Measurements from ENCODE around the gene BSN.

The BSN gene

DNA sequence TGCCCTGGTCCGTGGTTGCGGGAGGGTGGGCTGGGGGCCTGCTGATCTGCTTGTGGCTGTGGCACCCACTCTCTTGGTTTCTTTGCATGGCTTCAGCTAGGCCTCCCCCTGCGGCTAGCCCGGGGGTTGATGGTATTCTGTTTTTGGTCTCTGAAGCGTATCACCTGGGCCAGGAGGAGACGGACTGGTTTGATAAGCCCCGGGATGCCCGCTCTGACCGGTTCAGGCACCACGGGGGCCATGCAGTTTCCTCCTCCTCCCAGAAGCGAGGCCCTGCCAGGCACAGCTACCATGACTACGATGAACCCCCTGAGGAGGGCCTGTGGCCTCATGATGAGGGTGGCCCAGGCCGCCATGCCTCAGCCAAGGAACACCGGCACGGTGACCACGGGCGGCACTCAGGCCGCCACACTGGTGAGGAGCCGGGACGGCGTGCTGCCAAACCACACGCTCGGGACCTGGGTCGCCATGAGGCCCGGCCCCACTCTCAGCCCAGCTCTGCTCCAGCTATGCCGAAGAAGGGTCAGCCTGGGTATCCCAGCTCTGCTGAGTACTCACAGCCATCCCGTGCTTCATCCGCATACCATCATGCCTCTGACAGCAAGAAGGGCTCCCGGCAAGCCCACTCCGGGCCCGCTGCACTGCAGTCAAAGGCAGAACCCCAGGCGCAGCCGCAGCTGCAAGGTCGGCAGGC is 108.6 kb downstream of the BSN start:
- no peaks in the 10 kb centered on the region for H3K9me3 ChIP-seq (ENCODE audit: control insufficient read depth, insufficient read depth, low read depth, low read length)
- no peaks in the 10 kb centered on the region for H3K4me1 ChIP-seq (ENCODE audit: control insufficient read depth, insufficient read depth, low read length)
- ChIA-PET CTCF (interaction anchor here (0.9 kb wide), 1 partner anchor 12 kb away, joined by 3 read pairs; no protein-coding TSS in a partner anchor), POLR2A (no interaction called here)
- no peak overlapping the region for H3K27ac ChIP-seq (ENCODE audit: extremely low read depth, low read depth, low read length)
- TF ChIP-seq, protein P1, sequence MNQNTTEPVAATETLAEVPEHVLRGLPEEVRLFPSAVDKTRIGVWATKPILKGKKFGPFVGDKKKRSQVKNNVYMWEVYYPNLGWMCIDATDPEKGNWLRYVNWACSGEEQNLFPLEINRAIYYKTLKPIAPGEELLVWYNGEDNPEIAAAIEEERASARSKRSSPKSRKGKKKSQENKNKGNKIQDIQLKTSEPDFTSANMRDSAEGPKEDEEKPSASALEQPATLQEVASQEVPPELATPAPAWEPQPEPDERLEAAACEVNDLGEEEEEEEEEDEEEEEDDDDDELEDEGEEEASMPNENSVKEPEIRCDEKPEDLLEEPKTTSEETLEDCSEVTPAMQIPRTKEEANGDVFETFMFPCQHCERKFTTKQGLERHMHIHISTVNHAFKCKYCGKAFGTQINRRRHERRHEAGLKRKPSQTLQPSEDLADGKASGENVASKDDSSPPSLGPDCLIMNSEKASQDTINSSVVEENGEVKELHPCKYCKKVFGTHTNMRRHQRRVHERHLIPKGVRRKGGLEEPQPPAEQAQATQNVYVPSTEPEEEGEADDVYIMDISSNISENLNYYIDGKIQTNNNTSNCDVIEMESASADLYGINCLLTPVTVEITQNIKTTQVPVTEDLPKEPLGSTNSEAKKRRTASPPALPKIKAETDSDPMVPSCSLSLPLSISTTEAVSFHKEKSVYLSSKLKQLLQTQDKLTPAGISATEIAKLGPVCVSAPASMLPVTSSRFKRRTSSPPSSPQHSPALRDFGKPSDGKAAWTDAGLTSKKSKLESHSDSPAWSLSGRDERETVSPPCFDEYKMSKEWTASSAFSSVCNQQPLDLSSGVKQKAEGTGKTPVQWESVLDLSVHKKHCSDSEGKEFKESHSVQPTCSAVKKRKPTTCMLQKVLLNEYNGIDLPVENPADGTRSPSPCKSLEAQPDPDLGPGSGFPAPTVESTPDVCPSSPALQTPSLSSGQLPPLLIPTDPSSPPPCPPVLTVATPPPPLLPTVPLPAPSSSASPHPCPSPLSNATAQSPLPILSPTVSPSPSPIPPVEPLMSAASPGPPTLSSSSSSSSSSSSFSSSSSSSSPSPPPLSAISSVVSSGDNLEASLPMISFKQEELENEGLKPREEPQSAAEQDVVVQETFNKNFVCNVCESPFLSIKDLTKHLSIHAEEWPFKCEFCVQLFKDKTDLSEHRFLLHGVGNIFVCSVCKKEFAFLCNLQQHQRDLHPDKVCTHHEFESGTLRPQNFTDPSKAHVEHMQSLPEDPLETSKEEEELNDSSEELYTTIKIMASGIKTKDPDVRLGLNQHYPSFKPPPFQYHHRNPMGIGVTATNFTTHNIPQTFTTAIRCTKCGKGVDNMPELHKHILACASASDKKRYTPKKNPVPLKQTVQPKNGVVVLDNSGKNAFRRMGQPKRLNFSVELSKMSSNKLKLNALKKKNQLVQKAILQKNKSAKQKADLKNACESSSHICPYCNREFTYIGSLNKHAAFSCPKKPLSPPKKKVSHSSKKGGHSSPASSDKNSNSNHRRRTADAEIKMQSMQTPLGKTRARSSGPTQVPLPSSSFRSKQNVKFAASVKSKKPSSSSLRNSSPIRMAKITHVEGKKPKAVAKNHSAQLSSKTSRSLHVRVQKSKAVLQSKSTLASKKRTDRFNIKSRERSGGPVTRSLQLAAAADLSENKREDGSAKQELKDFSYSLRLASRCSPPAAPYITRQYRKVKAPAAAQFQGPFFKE (tag by site-specific recombination; IDR thresholded peaks at IDR 0.05; ENCODE audit: borderline replicate concordance): no peak
- no peak for TF ChIP-seq ZNF792 (tag by site-specific recombination; IDR thresholded peaks at IDR 0.05)
- no peak for TF ChIP-seq ZBTB11 (tag by site-specific recombination; conservative IDR thresholded peaks at IDR 0.05; ENCODE audit: low read depth)
- no peak for TF ChIP-seq ZNF433 (tag by site-specific recombination; IDR thresholded peaks at IDR 0.05; ENCODE audit: low read depth)
- TF ChIP-seq ZNF404 (tag by site-specific recombination; IDR thresholded peaks at IDR 0.05): no peak
- no peak for TF ChIP-seq ZNF148 (tag by site-specific recombination; IDR thresholded peaks at IDR 0.05; ENCODE audit: borderline replicate concordance)
- TF ChIP-seq, protein P2, sequence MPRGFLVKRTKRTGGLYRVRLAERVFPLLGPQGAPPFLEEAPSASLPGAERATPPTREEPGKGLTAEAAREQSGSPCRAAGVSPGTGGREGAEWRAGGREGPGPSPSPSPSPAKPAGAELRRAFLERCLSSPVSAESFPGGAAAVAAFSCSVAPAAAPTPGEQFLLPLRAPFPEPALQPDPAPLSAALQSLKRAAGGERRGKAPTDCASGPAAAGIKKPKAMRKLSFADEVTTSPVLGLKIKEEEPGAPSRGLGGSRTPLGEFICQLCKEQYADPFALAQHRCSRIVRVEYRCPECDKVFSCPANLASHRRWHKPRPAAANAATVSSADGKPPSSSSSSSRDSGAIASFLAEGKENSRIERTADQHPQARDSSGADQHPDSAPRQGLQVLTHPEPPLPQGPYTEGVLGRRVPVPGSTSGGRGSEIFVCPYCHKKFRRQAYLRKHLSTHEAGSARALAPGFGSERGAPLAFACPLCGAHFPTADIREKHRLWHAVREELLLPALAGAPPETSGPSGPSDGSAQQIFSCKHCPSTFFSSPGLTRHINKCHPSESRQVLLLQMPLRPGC (tag by site-specific recombination; IDR thresholded peaks at IDR 0.05): no peak
- TF ChIP-seq ZNF626 (tag by site-specific recombination; IDR thresholded peaks at IDR 0.05): no peak
- no peak for TF ChIP-seq ZNF221 (tag by site-specific recombination; IDR thresholded peaks at IDR 0.05; ENCODE audit: borderline replicate concordance)
- no peak for TF ChIP-seq ZNF362 (tag by site-specific recombination; IDR thresholded peaks at IDR 0.05)
- TF ChIP-seq TCF7L2 (IDR thresholded peaks at IDR 0.05; ENCODE audit: borderline replicate concordance, low read depth, low read length): no peak
- H3K36me3 ChIP-seq (ENCODE audit: control insufficient read depth in 2 of 2, insufficient read depth in 1 of 2, low read length in 2 of 2): no peaks in the 10 kb centered on the region
- H3K4me3 ChIP-seq (ENCODE audit: low read depth, low read length): no peak overlapping the region
